NB4 (cell line): ENCODE results near the gene SMIM35.

Experiments
- POLR2A ChIP-seq: IDR thresholded peaks from 2 replicates; pipeline ENCODE4 v1.6.1; 2011; ENCODE audit warnings: mild to moderate bottlenecking; ENCODE audit not compliant: insufficient read length; ENCODE audit errors: extremely low read depth
- TF ChIP-seq, protein P1 (sequence below): IDR thresholded peaks from one replicate; pipeline ENCODE4 v1.5.1; 2012; ENCODE audit warnings: low read depth, low read length
- TF ChIP-seq, protein P2 (sequence below): IDR thresholded peaks from 2 replicates; pipeline ENCODE4 v1.6.1; 2011; ENCODE audit warnings: low read depth, low read length

DNA sequence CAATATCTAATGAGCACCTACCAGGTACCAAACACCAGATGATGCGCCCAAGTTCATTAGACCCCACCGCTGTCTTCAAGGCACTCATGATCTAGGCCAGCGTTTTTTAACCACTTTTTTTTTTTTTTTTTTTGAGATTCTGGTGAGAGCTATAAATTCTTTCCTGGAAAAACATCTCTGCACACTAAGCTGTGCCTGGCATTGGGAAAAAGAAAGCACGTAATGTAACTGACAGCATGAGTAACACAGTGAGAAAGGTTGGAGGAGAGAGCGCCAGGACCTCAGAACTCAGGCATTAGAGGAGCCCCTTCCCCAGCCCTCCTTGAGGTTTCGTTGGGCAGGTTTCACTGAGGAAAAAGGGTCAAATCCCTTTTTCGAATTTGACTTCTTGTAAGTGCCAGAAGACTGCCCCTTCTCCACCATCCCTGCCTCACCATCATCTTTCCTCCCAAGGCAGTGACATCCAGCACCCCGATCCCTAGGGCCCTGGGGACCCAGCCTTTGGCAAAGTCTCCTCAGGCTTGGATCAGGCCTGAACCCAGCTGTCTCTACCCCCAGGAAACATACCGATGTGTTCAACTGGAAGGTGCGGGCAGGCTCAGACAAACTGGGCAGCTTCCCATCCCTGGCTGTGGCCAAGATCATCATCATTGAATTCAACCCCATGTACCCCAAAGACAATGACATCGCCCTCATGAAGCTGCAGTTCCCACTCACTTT, 26.1 kb upstream of the SMIM35 start:
- no peak for TF ChIP-seq POLR2A
- TF ChIP-seq, protein P1, sequence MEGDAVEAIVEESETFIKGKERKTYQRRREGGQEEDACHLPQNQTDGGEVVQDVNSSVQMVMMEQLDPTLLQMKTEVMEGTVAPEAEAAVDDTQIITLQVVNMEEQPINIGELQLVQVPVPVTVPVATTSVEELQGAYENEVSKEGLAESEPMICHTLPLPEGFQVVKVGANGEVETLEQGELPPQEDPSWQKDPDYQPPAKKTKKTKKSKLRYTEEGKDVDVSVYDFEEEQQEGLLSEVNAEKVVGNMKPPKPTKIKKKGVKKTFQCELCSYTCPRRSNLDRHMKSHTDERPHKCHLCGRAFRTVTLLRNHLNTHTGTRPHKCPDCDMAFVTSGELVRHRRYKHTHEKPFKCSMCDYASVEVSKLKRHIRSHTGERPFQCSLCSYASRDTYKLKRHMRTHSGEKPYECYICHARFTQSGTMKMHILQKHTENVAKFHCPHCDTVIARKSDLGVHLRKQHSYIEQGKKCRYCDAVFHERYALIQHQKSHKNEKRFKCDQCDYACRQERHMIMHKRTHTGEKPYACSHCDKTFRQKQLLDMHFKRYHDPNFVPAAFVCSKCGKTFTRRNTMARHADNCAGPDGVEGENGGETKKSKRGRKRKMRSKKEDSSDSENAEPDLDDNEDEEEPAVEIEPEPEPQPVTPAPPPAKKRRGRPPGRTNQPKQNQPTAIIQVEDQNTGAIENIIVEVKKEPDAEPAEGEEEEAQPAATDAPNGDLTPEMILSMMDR: no peak
- TF ChIP-seq, protein P2, sequence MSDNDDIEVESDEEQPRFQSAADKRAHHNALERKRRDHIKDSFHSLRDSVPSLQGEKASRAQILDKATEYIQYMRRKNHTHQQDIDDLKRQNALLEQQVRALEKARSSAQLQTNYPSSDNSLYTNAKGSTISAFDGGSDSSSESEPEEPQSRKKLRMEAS: no peak
